Measurements from ENCODE around the gene C15orf40. TPM values are rescaled to one million over a fixed set of nuclear protein-coding genes. Genes with fewer than 3 reads are reported as not detected.
"Not testable (repeated sequence)": the region's sequence is repeated elsewhere in the genome, so short reads cannot be mapped to it uniquely, and the experiment has no call there.

Gene C15orf40
- total RNA-seq, 2 donors from 2014 or later, result 12.9 to 13.9 TPM

DNA sequence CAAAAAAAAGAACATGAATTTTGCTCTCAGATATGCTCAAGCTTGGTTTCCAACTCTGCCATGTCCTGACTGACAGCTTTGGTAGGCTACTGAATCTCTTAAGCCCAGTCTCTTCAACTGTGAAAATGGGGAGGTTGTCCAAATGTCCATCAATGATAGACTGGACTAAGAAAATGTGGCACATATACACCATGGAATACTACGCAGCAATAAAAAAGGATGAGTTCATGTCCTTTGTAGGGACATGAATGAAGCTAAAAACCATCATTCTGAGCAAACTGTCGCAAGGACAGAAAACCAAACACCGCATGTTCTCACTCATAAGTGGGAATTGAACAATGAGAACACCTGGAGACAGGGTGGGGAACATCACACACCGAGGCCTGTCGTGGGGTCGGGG is 71.8 kb downstream of the C15orf40 start:
- not testable (repeated sequence) for DNase-seq, ATAC-seq, H3K27ac Mint-ChIP-seq

More for the DNA sequence above, 71.8 kb downstream of the C15orf40 start:
- not testable (repeated sequence) for H3K9me3 ChIP-seq (ENCODE audit: control insufficient read depth, low read length, poor library complexity, severe bottlenecking); H3K4me3 Mint-ChIP-seq; H3K36me3 Mint-ChIP-seq (ENCODE audit: low read depth)
- Mint-ChIP-seq H3K27me3 (peaks cover 48% of the 10 kb centered on the region), H3K4me1 (peaks cover 13% of the 10 kb centered on the region)

Other genes with a start within 250 kb of the C15orf40 start
- not detected for gene FSD2, start 205.6 kb downstream of the C15orf40 start, total RNA-seq
- gene WHAMM, start 202.0 kb downstream of the C15orf40 start, total RNA-seq, result 10 to 100 TPM; 91.2 to 99.7 TPM
- gene HOMER2, start 58.9 kb downstream of the C15orf40 start, total RNA-seq, result 1 to 10 TPM; 2.3 to 5.8 TPM
- gene RAMAC, start 25.4 kb downstream of the C15orf40 start, total RNA-seq, result 10 to 100 TPM; 16.4 to 24.2 TPM
- gene BTBD1, start 55.6 kb upstream of the C15orf40 start, total RNA-seq, result 10 to 100 TPM; 37.6 to 45.3 TPM
- 1 to 10 TPM in 1 of 2 donors, under 1 TPM in 1; 0.85 to 4.3 TPM for gene TM6SF1, start 96.0 kb upstream of the C15orf40 start, total RNA-seq
- 10 to 100 TPM in 1 of 2 donors, 1 to 10 TPM in 1; 4.4 to 26.4 TPM for gene HDGFL3, start 196.2 kb upstream of the C15orf40 start, total RNA-seq

All from T-helper 17 cell (primary cell).